GM12891 (cell line): ENCODE data around the gene CBR4.

Experiments
- POLR2A ChIP-seq: IDR thresholded peaks from 2 replicates; pipeline ENCODE4 v1.6.1; 2011; ENCODE audit warnings: low read depth, low read length, control low read depth
- POLR2AphosphoS5 ChIP-seq: IDR thresholded peaks from 2 replicates; pipeline ENCODE4 v1.6.1; 2011; ENCODE audit warnings: low read depth, low read length, control low read depth
- POU2F2 ChIP-seq: IDR thresholded peaks from 2 replicates; pipeline ENCODE4 v1.6.1; 2011; ENCODE audit warnings: low read depth, mild to moderate bottlenecking, control low read depth, low read length, moderate library complexity
- SPI1 ChIP-seq: IDR thresholded peaks from 2 replicates; pipeline ENCODE4 v1.6.1; 2011; ENCODE audit warnings: low read depth, low read length, control low read depth
- TAF1 ChIP-seq: IDR thresholded peaks from 2 replicates; pipeline ENCODE4 v1.6.1; 2011; ENCODE audit warnings: low read depth, low read length, control low read depth

DNA sequence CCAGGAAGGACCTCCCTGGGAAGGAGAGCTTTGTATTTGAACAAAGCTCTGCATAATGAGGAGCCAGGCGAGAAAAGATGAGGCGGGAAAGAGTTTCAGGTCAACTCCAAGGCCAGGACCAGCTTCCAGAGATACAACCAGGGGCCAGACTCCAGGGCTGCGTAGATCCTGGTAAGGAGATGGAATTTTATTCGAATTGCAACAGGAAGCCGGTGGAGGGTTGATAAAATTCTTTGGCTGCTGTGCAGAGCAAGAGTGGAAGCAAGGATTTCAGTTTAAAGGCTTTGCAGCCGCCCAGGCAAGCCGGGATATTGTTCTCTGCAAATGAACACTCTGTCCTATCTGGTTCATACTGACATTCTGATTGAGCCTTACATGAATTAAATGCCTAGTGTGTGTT lies 40.2 kb upstream of the CBR4 start:
- TF ChIP-seq POLR2A (no peak), POU2F2 (no peak), TAF1 (no peak), POLR2AphosphoS5 (no peak), SPI1 (no peak)
